Middle frontal gyrus (tissue), 1 donor: ENCODE results near the gene PPP6R3.

Experiments used
- DNase-seq: peaks from one replicate; pipeline ENCODE4 v3.0.0-alpha.2; 2015; ENCODE audit warnings: low spot score; ENCODE audit errors: extremely low spot score

Gene PPP6R3

DNA sequence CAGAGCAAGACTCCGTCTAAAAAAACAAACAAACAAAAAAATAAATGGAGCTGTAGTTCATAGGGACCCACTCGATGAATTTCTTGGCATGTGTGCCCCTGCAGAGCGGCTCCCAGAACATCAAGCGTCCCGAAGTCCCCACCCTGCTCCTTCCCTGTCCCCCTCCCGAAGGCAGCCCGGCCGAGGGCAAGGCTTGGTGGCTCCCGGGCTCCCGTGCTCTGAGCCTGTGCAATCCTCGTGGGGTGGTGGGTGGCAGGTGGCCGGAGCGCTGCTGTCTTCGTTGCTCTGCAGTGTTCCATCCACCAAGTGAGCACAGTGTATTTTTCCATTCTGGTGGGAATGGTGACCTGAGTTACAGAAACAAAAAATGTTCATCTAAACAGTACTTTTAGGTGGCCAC is 190.2 kb downstream of the PPP6R3 start:
- no peak for DNase-seq

DNA sequence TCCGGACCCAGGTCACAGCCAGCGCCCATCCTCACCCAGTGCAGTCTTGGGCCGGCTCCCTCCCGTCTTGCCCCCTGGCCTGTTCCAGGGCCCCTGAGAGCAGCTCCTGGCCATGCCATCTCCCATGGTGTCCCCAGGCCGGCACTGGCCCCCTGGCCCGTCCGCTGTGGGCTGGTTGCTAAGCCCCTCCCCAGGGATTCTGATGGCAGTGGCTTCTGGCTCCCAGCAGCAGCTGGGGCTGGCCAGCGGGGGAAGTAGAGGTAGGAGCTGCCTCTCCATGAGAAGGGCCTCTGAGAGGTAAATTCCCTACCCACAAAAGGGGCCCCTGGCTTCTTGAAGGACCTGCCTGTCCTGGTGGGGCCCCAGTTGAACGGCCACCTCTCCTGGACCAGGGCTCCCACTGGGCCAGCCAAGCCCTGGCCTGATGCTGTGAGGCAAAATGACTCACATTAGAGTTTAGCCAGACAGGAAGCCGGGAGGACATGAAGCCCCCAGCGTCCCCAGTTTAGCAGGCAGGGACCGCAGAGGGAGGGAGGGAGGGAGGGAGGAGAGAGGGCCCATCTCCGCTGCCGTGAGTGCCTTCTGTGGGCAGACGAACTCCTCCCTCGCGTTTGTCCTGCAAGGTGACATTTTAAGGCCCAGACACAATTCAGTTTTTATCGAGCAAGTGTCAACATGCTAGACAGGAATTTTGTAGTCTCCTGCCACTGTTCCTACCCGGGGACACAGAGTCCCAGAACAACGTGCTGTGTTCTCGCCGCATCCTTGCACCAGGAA is 190.8 kb downstream of the PPP6R3 start:
- DNase-seq, result no peak

DNA sequence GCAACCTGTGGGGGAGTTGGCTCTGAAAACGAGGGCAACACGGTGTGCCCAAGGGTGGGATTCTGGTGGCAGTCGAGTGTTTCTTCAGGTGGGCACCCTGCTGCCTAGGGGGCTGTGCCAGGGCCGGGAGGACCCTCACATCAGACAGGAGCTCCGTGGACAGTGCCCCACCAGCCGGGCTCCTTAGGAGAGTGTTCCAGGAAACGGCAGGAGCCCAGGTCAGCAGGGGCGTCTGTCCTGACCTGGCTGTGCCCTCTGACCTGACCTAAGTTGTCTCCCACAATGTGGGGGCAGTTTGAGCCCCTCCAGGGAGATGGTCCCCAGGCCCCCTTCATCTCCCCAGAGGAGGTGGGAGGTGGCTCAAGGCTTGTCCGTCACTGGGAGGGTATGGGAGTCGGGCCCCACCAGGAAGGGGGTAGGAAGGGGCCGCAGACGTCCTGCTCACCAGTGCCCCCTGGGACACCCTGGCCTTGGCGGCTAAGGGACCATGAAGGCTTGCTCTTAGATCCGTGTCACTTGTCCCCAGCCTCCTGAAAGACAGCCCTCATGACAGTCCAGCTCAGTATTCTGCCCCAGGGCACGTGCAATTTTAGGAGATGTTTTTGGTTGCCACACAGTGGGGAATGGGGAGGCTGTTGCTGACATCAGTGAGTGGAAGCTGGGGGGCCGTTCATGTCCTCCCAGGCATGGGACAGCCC is 191.6 kb downstream of the PPP6R3 start:
- no peak for DNase-seq

DNA sequence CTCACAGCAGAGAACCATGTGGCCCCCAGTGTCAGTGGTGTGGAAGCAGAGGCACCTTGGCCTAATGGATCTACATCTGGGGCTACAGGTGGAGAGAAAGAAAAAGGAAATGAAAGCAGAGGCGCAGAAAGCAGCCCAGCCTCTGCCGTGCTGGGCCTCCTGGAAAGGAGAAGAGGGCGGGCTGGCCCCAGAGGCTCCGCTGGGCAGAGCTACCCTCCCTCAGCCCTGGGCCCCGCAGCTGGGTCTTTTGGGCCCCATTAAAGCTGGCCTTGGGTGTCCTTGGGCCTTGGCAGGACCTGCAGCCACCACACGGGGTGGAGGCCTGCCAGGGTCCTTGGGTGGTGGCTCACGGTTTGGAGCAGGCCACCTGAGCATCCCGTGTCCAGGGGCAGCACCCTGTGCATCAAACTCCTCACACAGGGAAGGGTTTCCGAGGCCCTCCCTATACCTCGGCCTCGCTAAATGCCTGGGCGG is 192.2 kb downstream of the PPP6R3 start:
- DNase-seq, result no peak

DNA sequence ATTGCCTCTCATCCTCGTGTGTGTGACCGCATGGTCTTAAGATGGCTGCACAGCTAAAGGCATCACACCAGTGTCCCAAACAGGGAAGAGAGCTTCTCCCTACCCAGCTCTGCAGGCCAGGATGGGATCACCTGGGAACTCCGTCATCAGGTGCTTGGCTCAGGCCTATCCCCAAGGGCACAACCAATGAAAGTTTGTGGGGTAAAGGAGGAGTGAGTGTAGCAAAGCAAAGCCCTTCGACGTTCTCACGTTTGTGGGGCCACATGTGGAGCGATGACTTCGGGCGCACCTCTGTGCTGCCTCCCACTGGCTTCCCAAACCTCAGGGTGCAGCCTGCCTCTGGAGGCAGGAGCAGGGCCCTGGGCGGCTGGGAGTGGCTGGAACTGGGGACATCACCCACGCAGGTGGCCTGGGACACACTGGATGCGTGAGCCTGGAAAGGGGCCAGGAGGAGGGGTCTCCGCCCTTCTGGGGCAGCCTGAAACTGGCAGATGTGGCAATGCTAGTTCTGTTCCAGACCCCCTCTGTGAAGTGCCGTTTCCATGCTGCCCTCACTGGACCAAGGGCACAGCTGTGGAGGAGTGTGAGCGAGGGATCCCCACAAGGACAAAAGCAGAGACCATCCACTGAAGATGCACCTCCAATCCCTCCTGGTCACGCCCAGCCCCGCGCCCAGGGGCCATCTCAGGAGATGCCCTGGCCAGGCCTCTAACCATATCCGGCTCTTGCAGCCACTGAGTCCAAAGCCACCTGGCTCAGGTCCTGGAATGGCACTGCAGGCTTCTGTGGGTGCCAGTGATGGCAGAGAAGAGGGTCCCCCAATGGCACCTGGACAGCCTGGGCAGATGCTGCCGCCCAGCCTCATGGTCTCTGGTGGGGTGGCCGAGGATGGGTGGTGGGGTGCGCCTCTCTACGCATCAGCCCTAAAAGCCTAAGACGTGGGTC is 193.2 kb downstream of the PPP6R3 start:
- no peak for DNase-seq

DNA sequence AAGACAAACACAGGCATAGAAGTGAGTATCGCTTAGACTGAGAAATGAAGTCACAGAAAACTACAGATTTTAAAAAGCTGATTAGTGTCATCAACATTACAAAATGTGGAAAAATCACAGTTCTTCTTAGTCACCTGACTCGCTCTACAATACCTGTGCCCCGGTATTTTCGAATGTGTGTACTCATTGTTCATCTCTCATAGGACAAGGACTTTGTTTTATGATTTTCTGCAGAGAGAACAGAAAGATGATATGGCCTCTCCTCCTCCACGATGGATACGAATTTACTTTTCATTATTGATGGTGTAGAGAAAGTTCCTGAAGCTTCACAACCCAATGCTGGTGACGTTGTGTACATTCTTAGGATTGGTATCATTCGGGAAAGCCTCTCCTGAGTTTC is 194.4 kb downstream of the PPP6R3 start:
- DNase-seq, result no peak

DNA sequence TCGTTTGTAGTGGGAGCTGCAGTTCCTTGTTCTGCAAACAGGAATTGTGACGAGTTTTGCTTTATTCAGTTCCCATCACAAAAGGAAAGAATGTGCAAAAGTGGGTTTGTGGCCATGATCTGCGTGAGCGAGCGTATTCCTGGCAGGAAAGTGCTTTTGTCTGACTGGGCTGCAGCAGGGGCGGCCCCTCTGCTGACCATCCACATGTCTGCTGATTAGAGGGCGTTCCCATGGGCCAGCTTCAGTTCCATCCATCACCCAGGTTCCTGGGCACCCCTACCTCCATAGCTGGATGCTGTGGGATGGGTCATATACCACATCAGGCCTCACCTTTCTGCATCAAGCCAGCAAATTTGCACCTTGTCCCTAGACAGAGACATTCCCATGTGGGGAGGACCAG is 194.9 kb downstream of the PPP6R3 start:
- no peak for DNase-seq

DNA sequence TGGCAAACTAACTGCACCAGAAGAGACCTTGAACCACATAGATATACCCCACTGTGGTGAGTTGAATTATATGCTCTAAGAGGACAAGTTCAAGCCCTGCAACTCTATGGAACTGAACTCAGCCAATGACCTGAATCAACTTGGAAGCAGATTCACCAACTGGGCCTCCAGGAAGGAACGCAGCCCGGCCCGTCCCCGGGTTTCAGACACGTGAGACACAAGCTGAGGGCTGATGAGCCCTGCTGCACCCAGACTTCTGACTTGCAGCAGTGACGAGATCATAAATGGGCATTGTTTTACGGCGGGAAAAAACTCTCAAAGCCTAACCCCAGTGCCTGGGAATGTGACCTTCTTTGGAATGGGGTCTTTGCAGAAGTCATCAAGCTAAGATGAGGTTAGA is 195.3 kb downstream of the PPP6R3 start:
- no peak for DNase-seq

DNA sequence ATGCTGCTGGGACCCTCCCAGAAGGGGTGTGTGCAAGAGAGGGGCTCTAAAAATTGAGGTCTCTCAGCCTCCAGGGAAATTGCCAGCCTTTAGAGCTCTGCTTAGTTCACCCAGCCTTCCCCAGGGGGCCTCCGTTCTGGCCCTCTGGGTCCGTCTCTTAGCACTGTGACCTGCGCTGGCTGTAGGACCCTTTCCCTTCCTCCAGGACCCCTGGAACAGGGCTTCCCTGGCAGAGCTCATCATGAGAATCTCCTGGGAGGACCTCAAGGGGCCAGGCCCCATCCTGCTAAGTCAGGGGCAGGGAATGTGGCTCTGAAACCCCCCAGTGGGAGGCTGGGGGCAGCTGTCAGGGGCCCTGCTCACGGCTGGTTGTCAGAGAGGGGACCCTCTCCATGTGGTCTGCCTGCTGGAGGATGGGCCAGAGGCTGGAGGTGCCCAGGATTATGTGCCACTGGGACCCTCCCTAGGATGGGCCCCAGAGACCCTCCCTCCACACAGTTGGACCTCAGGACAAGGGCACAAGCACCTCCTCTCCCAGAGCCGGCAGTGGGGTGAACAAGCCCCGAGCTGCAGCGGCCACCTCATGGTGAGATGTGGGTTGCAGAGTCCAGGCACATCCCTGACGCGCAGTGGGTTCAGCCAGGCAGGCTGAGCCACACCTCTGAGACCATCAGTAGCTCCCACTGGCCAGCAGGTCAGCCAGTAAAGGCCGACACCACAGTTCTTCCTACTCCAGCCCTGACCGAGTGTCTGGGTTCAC is 196.6 kb downstream of the PPP6R3 start:
- DNase-seq, result no peak

DNA sequence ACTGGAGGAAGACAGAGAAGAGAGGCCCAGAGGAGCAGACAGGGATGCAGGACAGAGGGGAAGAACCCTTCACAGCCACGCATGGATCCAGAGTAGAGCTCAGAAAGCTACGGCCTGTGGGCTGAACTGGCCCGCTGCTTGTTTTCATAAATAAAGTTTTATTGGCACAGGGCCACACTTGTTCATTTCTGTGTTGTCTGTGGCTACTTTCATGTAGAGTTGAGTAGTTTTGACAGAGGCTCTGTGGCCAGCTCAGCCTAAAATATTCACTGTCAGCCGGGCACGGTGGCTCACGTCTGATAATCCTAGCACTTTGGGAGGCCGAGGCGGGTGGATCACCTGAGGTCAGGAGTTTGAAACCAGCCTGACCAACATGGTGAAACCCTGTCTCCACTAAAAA is 197.5 kb downstream of the PPP6R3 start:
- no peak for DNase-seq

DNA sequence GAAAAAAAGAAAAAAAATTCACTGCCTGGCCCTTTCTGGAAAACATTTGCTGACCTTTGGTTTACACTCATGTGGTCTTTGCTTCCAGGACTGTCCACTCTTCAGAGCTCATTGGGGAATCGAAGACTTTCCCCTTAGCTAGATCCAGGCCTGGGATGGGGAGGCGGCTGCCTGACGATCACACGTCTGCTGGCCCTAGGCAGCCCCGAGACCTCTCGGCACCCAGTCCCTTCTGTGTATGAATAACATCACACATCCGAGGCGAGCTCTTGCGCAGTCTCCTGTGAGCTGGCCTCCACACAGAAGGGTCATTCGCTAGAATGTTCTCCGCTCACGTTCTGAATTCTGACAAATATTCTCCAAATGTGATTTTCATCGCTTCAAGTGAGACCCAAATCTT is 198.1 kb downstream of the PPP6R3 start:
- DNase-seq, result no peak

DNA sequence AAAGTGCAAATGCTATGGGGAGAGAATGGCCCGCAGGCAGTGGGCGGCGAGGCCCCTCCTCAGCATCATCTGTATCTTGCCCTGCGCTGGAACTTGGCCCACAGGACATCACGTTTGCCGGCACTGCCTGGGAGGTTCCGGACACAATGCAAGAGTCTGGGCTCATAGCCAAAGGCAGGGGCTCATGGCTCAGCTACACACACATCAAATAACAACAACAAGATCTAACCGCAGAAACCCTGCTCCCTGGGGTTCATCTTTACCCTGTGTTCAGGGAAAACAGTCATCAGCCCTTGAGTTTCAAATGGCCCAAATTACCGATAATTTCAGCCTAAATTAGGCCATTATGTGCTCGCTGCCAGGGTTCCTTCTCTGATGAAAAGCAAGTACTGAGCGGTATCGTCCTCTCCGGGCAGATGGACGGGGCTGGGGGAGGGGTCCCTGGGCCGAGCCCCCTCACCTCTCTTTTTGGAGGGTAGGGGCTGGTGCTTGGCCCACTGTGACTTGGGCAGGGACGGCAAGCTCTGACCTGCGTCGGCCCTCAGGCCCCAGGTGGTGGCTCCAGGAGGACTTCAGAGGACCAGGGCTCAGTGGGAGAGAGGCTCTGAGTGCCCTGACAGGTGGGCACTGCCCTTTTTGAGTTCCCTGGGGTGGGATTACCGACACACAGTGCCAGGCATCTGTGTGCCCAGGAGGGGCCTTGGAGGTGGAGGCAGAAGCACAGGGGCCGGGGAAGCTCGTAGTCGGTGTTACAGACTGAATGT is 198.8 kb downstream of the PPP6R3 start:
- DNase-seq, result no peak

DNA sequence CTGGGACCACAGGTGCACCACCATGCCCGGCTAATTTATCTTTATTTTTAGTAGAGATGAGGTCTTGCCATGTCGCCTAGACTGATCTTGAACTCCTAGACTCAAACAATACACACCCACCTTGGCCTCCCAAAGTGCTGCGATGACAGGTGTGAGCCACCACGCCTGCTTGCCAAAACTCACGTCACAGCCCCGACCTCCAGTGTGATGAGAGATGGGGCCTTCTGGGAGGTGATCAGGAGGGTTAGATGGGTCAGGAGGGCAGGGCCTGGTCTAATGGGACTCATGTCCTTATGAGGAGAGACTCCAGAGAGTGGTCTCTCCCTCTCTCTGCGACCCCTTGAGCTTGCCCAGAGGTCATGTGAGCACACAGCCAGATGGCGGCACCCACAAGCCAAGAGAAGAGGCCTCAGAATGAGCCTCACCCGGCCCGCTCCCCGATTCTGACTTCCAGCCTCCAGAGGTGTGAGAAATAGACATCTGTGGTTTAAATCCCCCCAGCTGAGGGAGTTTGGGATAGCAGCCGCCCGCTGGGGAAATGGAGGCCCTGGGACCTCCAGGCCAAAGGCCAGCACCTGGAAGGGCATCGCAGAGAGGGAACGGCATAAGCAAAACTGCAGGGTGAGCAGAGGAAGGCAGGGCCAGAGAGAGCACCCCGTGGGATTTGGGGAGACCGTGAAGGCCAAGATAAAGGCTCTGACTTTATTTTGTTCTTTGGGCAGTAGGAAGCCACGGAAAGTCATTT is 199.7 kb downstream of the PPP6R3 start:
- no peak for DNase-seq

DNA sequence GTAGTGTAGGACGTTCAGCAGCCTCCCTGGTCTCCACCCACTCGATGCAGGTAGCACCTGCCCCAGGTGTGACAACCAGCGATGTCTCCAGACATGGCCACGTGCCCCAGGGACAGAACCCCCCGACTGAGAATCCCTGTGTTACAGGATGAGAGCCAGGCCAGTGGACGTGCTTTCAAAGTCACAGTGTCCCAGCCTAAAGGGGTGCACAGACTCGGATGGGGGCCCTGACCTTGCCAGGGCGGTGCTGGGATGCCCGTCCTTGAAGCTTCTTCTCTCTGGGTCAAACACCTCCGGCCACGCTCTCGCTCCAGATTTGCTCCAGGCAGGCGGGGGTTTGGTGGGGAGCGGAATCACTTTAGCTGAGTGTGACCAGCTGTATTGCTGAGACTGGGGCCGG is 200.5 kb downstream of the PPP6R3 start:
- DNase-seq, result no peak

DNA sequence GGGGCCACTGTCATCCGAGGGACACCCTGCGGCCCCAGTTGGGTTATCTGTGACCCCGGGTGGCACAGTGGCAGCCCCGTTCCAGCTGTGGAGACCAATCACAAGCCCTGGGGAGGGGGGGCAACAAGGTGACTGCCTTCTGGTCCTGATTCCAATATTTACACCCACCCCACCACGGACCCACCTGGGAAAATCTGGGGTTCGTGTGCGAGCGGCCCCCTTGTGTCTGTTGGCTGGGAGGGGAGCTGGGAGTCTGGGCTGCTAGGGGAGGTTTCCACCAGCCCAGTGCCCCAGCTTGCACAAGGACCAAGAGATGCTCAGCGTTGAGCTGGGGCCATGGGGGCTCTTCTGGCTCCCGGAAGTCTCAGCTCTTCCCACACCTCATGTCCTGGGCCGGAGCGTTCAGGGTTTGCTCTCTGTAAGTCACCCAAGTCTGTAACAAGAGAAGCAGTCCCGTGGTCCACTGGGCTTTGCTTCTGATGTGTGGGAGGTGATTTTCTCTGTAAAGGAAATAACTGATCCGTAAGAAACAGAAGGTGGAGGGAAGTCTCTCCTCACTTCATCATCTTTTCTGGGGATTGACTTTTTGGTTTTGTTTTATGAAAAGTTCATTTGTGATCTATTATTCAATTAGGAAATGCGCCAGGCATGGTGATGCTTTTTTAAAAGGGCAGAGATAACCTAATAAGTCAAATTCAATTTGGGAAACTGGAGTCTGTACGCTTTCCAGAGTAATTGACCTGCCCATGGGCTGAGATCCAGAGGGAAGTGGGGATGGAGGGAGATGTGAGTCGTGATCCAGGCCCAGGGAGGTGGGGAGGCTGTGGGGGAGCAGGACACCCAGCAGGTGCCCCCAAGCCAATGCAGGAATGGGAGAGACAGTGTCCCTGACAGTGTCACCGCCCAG is 201.4 kb downstream of the PPP6R3 start:
- no peak for DNase-seq

DNA sequence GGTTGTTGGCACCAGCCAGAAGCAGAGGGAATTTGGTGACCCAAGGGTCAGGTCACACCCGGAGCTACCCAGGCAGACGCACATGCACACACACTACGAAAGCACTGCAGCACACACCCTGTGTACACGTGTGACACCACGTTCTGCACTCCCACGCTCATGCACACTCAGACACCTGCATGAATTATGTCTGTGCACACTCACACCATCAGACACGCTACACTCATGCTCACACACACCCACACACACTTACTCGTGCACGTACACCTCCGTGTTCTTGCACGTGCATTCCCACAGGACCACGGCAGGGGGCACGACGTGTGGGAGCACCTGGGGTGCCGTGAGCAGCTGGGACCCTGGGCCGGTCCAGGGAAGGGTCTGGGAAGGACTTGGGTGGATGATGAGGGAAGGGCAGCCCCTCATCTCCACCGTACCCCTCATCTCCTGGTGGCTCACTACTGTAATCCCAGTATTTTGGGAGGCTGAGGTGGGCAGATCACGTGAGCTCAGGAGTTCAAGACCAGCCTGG is 203.0 kb downstream of the PPP6R3 start:
- no peak for DNase-seq

DNA sequence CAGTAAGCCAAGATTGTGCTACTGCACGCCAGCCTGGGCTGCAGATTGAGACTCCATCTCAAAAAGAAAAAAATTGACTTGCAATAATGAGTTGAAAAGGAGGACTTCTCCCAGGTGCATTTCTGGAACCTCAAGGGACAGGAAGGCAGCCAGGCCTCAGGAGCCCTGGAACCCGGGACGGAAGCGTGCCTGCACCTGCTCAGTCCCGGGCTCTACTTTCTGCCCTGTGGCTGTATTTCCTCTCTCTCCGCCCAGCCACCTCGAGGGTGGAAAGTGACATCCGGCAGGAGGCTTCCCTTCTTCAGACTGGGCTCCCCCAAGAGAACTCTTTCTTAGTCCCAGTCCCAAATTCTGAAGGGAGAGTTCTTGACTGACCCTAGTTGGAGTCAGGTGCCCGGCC is 203.6 kb downstream of the PPP6R3 start:
- DNase-seq, result no peak

DNA sequence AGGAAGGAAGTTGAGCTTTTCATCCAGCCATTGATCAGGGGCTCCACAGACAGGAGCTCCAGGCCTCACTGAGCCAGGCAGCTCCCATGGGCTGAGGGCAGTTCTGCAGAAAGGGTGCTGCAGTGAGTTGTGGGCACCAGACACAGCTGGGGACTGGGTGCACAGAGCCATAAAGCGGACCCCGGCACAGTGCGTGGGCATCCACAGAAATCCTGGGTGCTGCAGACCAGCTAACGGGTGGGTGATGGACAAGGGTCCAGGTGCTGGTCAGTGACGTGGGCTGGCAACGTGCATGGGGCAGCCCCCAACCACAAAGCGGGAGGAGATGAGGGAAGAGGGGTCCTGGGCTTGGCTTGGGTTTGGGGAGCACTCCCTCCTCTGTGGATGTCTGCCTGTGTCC is 204.4 kb downstream of the PPP6R3 start:
- no peak for DNase-seq
